UCSD-AML1 (cell line): ENCODE results near the gene COX5B.

Experiments
- DNase-seq: peaks from one replicate; lab custom pipeline; 2025; ENCODE audit not compliant: unreplicated experiment; lab: John Stamatoyannopoulos, UW

Gene COX5B

GRCh38 chr2:97653874-97654273 is 8.0 kb downstream of the COX5B start:
- no peak for DNase-seq

- no peak for DNase-seq
Measured at GRCh38 chr2:97654309-97654708, 8.4 kb downstream of the COX5B start.

DNA sequence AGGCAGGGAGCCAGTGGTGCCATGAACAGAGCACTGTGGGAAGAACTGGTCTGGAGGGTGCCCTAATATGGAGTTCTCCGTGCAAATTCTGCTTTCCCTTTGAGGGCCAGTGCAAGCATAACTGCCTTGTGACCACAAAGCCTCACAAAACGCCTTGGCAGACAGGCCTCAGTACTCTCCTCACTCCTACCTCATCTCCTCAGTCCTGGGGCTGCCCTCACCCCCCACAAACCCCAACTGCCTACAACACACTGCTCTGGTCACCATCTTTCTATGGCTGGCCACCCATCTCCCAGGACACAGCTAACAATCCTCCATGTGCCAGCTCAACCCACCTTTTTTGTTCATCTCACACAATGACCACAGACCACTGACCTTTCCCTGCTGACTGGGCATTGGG is 8.9 kb downstream of the COX5B start:
- no peak for DNase-seq

DNA sequence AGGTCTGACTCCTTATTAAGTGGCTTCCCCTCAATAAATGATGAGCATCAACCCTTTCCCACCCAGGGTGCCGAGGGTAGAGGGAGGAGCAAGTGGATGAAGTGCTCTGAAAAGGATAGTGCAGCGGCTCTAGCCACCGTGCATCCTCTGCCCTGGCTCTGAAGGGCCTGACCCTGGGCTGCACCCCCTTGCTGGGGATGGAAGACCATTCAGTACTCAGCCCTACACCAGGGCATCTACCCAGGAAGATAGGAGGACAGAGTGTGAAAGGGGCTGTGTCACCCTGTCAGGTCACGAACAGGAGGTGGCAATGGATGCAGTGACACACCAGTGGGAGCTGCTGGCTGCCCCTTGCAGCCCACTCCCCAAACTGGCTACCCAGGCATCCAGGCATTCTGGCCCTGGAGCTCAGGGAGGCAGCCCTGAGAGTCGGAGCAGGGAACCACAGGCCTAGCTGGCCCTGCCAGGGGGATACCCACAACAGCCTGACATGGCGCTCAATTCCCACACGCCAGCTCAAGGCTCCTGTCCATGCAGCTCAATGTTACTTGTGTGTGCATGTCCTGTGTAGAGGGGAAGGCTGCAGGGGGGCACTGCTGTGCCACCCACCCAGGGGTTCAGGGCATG is 10.4 kb downstream of the COX5B start:
- DNase-seq, result no peak

GRCh38 chr2:97656905-97657587 is 11.2 kb downstream of the COX5B start:
- no peak for DNase-seq

DNA sequence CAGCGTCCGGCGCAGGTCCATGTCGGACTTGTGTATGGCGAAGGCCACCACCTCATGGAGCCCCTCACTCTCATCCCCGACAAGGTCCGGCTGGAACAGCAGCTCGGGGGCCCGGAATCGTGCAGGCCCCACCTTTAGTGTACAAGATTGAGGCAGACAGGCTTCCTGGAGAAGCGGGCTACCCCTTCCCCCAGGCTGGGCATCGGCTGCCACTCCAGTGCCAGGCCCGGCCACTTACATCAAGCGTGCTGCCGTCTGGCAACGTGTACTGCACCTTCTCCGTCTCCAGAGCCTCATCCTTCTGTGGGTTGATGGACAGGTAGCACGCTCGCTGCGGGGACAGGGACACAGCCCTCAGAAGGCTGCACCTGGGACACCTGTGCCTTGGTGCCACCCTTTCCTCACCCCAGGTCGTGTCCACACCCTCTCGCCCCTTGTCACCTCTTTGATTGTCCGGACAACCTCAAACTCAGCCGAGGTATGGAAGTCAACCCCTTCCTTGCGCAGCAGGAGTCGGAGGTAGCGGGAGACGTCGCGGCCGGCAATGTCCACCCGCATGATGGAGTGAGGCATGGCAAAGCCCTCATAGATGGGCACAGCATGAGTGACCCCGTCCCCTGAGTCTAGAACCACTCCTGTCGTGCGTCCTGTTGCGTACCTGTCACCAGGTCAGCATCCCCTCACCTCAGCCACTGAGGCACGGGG is 12.3 kb downstream of the COX5B start:
- no peak for DNase-seq

GRCh38 chr2:97658691-97659157 is 12.9 kb downstream of the COX5B start:
- DNase-seq, result no peak

DNA sequence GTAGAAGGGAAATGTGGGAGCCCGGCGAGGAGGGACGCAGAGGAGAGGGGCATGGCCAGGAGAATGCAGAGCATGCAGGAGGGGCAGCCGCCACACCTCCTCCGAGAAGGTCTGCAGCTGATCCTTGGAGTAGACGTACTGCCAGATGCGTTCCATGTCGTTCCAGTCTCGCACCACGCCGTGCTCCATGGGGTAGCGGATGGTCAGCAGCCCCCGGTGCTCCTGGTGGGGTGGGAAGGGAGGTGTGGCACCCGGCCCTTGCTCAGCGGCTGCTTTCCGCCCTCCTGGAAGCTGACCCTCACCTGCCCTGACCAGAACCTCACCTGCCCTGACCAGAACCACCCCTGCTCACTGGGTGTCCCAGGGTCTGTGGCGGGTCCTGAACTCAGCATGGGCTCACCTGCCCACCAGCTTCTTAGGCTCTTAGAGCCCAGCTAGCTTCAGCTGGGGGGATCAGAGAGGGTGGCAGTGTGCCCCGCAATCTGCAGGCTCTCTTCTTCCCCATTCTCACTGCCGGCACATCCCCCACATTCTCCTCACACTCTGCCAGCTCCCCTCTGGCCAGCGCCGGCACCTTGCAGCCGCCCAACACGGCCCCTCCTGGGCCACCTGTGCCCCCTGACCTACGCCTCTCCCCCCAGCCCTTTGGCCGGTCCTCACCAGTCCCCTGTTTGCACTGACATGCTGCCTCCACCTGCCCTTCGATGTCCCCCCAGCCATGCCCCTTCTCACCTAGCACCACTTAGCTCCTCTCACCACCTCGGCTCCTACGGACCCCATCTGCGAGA is 13.6 kb downstream of the COX5B start:
- no peak for DNase-seq

- DNase-seq, result no peak
Measured at GRCh38 chr2:97660044-97660774, 14.3 kb downstream of the COX5B start.

DNA sequence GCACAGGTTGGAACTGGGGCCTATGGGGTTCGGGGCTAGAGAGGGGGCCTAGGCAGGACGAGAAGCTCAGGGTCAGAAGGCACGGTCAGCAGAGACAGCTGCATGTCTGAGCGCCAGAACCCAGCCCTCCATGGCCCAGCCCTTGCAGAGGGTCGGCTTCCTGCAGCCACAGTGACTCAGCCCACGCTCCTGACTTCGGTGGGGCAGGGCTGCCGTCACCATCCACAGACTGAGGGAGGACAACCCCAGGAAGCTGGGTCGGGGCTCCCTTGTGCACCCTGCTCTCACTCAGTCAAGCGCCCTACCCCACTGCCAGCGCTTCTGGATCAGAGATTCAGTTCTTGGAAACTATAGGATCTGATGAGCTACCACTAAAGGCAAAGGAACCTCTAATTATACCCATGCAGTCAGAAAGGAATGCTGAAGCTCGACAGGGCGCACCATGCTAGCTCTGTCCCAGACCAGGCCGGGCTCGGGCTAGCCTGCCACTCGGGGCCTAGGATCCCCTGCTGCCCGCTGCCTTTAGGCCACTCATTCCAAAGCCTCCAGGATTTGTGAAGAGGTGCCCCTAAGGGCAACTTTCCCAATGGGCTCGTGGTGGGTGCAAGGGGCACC is 15.0 kb downstream of the COX5B start:
- peak; percentile 20 for DNase-seq

DNA sequence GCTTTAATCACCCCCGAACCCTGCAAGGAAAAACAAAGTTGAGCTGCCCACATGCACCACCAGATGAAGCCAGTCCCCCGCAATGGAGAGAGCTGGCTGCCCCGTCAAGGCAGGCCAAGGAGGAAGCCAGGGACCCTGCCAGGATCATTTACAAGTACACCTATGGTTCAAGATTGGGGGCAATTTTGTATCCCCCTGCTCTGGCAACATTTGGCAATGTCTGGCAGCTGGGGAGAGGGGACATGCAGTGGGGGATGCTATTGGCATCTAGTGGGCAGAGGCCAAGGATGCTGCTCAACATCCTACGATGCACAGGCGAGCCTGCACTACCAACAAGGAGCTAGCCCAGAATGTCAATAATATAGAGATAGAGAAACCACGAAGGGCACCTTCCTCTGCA is 16.1 kb downstream of the COX5B start:
- DNase-seq, result no peak

DNA sequence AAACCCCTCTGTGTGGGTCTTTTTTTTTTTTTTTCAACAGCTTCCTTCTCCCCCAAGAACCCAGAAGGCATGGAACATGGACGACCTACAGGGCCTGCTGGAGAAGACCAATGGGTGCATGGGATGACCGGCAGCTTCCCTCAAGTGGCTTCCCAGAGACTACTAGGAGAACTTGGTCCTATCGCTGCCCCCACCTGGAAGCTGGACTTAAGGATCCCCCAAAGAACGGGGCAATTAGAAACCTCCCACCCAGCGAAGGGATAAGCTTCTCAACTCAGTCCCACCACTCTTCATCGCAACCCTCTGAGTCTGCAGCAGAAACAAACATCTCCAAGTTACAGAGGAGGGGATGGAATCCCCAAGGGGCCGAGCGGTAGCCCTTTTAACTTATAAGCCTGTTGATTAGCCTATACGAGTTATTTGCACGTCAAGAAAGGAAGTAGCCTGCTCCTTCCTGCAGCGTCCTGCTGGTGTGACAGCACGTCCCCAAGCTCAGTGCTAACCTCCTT is 16.6 kb downstream of the COX5B start:
- no peak for DNase-seq

DNA sequence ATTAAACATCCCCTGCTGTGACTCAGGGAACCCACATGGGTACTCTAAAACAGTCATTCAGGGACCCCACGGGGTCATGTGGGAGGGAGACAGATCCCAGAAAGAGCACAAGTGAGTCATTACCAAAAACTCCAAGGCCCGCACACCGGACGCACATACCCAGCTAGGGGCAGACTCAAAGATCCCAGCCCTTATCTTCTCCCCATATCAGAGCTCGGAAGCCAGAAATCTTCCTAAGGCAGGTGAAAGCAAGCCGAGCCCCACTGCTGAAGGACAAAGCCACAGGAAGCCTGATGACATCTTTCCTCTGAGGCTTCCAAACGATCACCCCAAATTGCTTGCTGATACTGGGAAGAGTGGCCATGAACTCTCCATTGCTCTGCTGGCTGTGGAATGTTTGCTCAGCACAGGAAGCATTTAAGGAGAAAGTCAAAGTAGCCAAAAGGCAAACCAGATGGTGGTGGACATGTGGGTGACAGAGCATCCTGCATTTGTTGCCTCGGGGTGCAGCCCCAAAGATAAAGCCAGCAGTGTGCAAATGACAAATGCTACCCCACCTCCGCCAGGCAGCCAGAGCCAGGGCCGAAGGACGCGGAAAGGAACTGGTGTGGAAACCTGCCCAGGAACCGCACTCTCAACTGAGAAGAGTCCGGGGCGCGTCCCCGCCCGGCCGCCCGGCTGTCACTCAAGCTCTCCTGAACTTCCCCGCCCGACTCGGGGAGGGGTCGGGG is 17.2 kb downstream of the COX5B start:
- peak; percentile 71 for DNase-seq

- no peak for DNase-seq
Measured at GRCh38 chr2:97663626-97663961, 17.7 kb downstream of the COX5B start.

- peak; percentile 97 for DNase-seq
Measured at GRCh38 chr2:97663962-97664635, 18.2 kb downstream of the COX5B start, which contains the start of gene ACTR1B. Gene ACTR1B, minus strand, starts transcription at chr2:97664044. Its CDS starts 154 bp downstream, at chr2:97663890.

GRCh38 chr2:97664636-97664970 is 18.7 kb downstream of the COX5B start:
- DNase-seq, result no peak

- DNase-seq, result no peak
Measured at GRCh38 chr2:97669448-97669847, 23.6 kb downstream of the COX5B start, which contains the start of gene C2orf92. Gene C2orf92, plus strand, starts transcription at chr2:97669713. Its CDS starts 76 bp downstream, at chr2:97669789.

- DNase-seq, result no peak
Measured at GRCh38 chr2:97670471-97670870, 24.6 kb downstream of the COX5B start.

- DNase-seq, result no peak
Measured at GRCh38 chr2:97671526-97671925, 25.7 kb downstream of the COX5B start.
